HUES48 (cell line): Measurements from ENCODE around the gene GABRD.

Source experiments
- H3K27ac ChIP-seq: one replicate; pipeline ENCODE4 v1.7.0; 2013; ENCODE audit warnings: low read depth, low read length, inconsistent platforms
- H3K27me3 ChIP-seq: 2 replicates; pipeline ENCODE4 v1.6.1; 2013; ENCODE audit warnings: mild to moderate bottlenecking, low read length; ENCODE audit not compliant: control insufficient read depth, insufficient read depth
- H3K36me3 ChIP-seq: 2 replicates; pipeline ENCODE4 v1.6.1; 2013; ENCODE audit warnings: low read length; ENCODE audit not compliant: control insufficient read depth, insufficient read depth
- H3K4me1 ChIP-seq: 2 replicates; pipeline ENCODE4 v1.6.1; 2013; ENCODE audit warnings: mild to moderate bottlenecking, low read length; ENCODE audit not compliant: control insufficient read depth, insufficient read depth
- H3K4me3 ChIP-seq: 2 replicates; pipeline ENCODE4 v1.5.1; 2013; ENCODE audit warnings: mild to moderate bottlenecking, low read depth, low read length
- H3K9ac ChIP-seq: 2 replicates; pipeline ENCODE4 v1.6.1; 2013; ENCODE audit warnings: mild to moderate bottlenecking, low read depth, low read length, moderate library complexity
- H3K9me3 ChIP-seq: 2 replicates; pipeline ENCODE4 v1.6.1; 2013; ENCODE audit warnings: low read length; ENCODE audit not compliant: control insufficient read depth, insufficient read depth

GABRD gene

DNA sequence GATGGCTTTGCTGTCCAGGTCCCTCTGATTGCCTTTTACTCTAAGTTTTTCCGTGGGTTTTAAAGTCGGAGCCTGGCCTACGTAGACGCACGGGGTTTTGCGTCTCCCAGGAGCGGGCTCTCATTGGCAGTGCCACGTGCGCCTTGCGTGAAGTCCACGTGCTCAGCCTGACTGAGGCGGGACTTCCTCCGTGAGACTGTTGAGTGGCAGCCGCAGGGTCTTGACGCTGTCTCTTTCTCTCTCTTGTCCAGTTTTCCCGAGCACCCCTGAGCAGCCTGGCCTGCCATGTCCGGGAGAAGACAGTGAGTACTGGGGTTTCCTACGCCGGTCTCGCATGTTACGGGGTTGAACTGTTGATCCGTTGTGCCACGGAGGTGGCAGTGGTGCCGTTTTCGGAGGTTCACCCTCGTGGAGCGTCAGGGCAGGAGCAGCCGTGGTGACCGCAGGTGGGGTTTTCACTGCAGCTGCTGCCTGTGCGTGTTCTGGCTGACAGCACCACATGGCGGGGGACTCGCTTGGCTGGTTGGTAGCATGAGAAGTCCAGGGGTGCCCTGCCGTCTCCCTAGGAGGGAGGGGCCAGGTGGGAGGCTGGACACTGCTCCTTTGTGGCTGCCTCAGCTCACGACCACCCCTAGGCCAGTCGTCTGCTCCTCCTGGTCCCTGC, 40.3 kb downstream of the GABRD start:
- Histone ChIP-seq H3K4me1 (no peaks in the 10 kb centered on the region), H3K4me3 (no peak overlapping the region), H3K9ac (no peak overlapping the region)

DNA sequence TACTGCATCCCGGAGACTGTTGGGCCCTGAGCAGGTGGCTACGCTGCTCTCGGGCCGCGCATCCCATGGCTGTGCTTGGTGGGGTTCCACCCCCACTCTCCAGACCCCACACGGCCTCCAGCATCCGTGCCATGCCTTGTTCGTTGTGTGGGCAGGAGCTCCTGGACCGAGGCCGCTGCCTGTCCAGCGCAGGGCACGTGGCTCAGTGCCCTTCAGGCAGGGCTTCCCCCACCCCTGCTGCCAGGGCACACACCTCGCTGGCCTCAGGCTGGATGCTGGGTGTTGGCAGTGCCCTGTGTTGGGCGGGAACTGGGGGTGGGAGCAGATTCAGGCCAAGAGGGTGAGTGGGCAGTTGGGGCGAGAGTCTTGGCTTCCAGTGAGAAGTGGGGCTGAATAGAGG, 40.9 kb downstream of the GABRD start:
- peaks cover 3% of the 10 kb centered on the region; the same call in 1 of the 2 replicates for H3K9me3 ChIP-seq
- no peaks in the 10 kb centered on the region for H3K27me3 ChIP-seq
- H3K27ac ChIP-seq: no peak overlapping the region
- H3K4me1 ChIP-seq: no peaks in the 10 kb centered on the region
- H3K36me3 ChIP-seq: peaks cover 60% of the 10 kb centered on the region
- H3K4me3 ChIP-seq: no peak overlapping the region
- no peak overlapping the region for H3K9ac ChIP-seq

More for the DNA sequence above, 40.3 kb downstream of the GABRD start:
- H3K9me3 ChIP-seq: peaks cover under 1% of the 10 kb centered on the region; the same call in 1 of the 2 replicates
- H3K27ac ChIP-seq: no peak overlapping the region
- H3K27me3 ChIP-seq: no peaks in the 10 kb centered on the region
- peaks cover 59% of the 10 kb centered on the region for H3K36me3 ChIP-seq

GRCh38 chr1:2060535-2060934, 41.4 kb downstream of the GABRD start:
- Histone ChIP-seq H3K36me3 (peaks cover 57% of the 10 kb centered on the region), H3K9me3 (peaks cover 3% of the 10 kb centered on the region; the same call in 1 of the 2 replicates), H3K27ac (no peak overlapping the region), H3K4me1 (no peaks in the 10 kb centered on the region), H3K4me3 (no peak overlapping the region), H3K27me3 (no peaks in the 10 kb centered on the region), H3K9ac (no peak overlapping the region)

- H3K27ac ChIP-seq: no peak overlapping the region
- H3K36me3 ChIP-seq: peaks cover 50% of the 10 kb centered on the region
- H3K9me3 ChIP-seq: peaks cover 3% of the 10 kb centered on the region; the same call in 1 of the 2 replicates
- H3K4me3 ChIP-seq: no peak overlapping the region
- H3K4me1 ChIP-seq: no peaks in the 10 kb centered on the region
- no peak overlapping the region for H3K9ac ChIP-seq
- H3K27me3 ChIP-seq: no peaks in the 10 kb centered on the region
Observed at GRCh38 chr1:2061065-2061778, 42.1 kb downstream of the GABRD start.

GRCh38 chr1:2065699-2066098, 46.6 kb downstream of the GABRD start:
- H3K9me3 ChIP-seq: peaks cover 3% of the 10 kb centered on the region; the same call in 1 of the 2 replicates
- H3K4me1 ChIP-seq: no peaks in the 10 kb centered on the region
- H3K27ac ChIP-seq: no peak overlapping the region
- no peak overlapping the region for H3K4me3 ChIP-seq
- H3K27me3 ChIP-seq: no peaks in the 10 kb centered on the region
- peaks cover 28% of the 10 kb centered on the region for H3K36me3 ChIP-seq
- H3K9ac ChIP-seq: no peak overlapping the region

GRCh38 chr1:2067393-2067792, 48.2 kb downstream of the GABRD start:
- no peak overlapping the region for H3K4me3 ChIP-seq
- peaks cover 3% of the 10 kb centered on the region; the same call in 1 of the 2 replicates for H3K9me3 ChIP-seq
- no peaks in the 10 kb centered on the region for H3K27me3 ChIP-seq

GRCh38 chr1:2067981-2068380, 48.8 kb downstream of the GABRD start:
- H3K4me3 ChIP-seq: no peak overlapping the region
- peaks cover 3% of the 10 kb centered on the region; the same call in 1 of the 2 replicates for H3K9me3 ChIP-seq
- no peak overlapping the region for H3K9ac ChIP-seq

More at GRCh38 chr1:2067393-2067792, 48.2 kb downstream of the GABRD start:
- H3K4me1 ChIP-seq: no peaks in the 10 kb centered on the region
- H3K9ac ChIP-seq: no peak overlapping the region
- H3K36me3 ChIP-seq: peaks cover 17% of the 10 kb centered on the region
- H3K27ac ChIP-seq: no peak overlapping the region

DNA sequence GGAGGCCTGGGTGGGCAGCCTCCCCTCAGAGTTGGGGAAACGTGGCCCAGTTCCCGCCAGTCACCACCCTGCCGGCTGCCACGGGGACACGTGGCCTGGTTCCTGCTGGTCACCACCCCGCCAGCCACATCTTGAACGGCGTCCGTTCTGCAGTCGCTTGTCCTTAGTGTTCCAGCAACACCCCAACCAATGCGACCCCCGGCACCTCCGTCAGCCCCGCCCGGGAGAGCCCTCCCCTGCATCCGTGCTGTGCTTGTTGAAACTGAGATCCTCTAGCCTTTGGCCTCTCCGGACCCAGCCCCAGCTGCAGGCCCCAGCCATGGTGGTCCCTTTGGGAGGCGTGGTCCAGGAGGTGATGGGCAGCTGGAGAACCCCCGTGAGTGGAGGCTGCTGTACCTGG, 49.8 kb downstream of the GABRD start:
- peaks cover 17% of the 10 kb centered on the region for H3K36me3 ChIP-seq
- H3K9me3 ChIP-seq: peaks cover 3% of the 10 kb centered on the region; the same call in 1 of the 2 replicates
- no peak overlapping the region for H3K27ac ChIP-seq
- H3K27me3 ChIP-seq: no peaks in the 10 kb centered on the region
- no peak overlapping the region for H3K4me3 ChIP-seq
- H3K4me1 ChIP-seq: no peaks in the 10 kb centered on the region
- no peak overlapping the region for H3K9ac ChIP-seq

More at GRCh38 chr1:2067981-2068380, 48.8 kb downstream of the GABRD start:
- Histone ChIP-seq H3K27me3 (no peaks in the 10 kb centered on the region), H3K4me1 (no peaks in the 10 kb centered on the region), H3K27ac (no peak overlapping the region), H3K36me3 (peaks cover 17% of the 10 kb centered on the region)

GRCh38 chr1:2070016-2070415, 50.9 kb downstream of the GABRD start:
- Histone ChIP-seq H3K36me3 (peaks cover 11% of the 10 kb centered on the region), H3K4me1 (no peaks in the 10 kb centered on the region), H3K4me3 (no peak overlapping the region), H3K27ac (no peak overlapping the region), H3K9me3 (no peaks in the 10 kb centered on the region), H3K9ac (no peak overlapping the region), H3K27me3 (no peaks in the 10 kb centered on the region)

- Histone ChIP-seq H3K27ac (no peak overlapping the region), H3K9me3 (no peaks in the 10 kb centered on the region), H3K4me1 (no peaks in the 10 kb centered on the region), H3K9ac (no peak overlapping the region), H3K36me3 (peaks cover 11% of the 10 kb centered on the region), H3K4me3 (no peak overlapping the region), H3K27me3 (no peaks in the 10 kb centered on the region)
Observed at GRCh38 chr1:2070800-2071530, 51.8 kb downstream of the GABRD start.
